Activated T-helper 2 cell treated with anti-CD3 and anti-CD28 coated beads, Interferon-gamma antibody, Interleukin-2, Interleukin-4, amounts not matched to agents 10 μg/mL and 5 μg/mL and 100 μg/mL, durations not matched to agents 14 hours and 24 hours and 36 hours (primary cell): Measurements from ENCODE around the gene SAMD4A. TPM values are rescaled to one million over a fixed set of nuclear protein-coding genes. Genes with fewer than 3 reads are reported as not detected.

Experiments used
- DNase-seq: peaks from one replicate; pipeline ENCODE4 v3.0.0; 2021; ENCODE audit warnings: low spot score
- H3K27ac Mint-ChIP-seq: one replicate; pipeline ENCODE4 v1.8.0; 2021; ENCODE audit warnings: mixed read lengths
- H3K27me3 Mint-ChIP-seq: one replicate; pipeline ENCODE4 v1.8.0; 2021; ENCODE audit warnings: low read depth, mixed read lengths
- H3K36me3 Mint-ChIP-seq: one replicate; pipeline ENCODE4 v1.8.0; 2021; ENCODE audit warnings: low read depth, mixed read lengths
- H3K4me1 Mint-ChIP-seq: one replicate; pipeline ENCODE4 v1.8.0; 2021; ENCODE audit warnings: low read depth, mixed read lengths
- H3K4me3 Mint-ChIP-seq: one replicate; pipeline ENCODE4 v1.8.0; 2021; ENCODE audit warnings: low read depth, mild to moderate bottlenecking, moderate library complexity, mixed read lengths
- H3K9me3 Mint-ChIP-seq: one replicate; pipeline ENCODE4 v1.8.0; 2021; ENCODE audit warnings: mixed read lengths
- intact Hi-C: fragments of 100-400 bp; cut with micrococcal nuclease; formaldehyde crosslinking; loops from one replicate; pipeline ENCODE4 v1.15.1; 2023
- total RNA-seq: library from RNA; stranded (reverse); gene quantifications from 2 replicates; pipeline ENCODE4 v1.2.3, GENCODE V29; 2022

SAMD4A gene
- total RNA-seq, 1 donor from 2014 or later = 4.3 TPM

GRCh38 chr14:54754116-54754622 is 187.2 kb downstream of the SAMD4A start:
- Mint-ChIP-seq H3K4me1 (peaks cover 26% of the 10 kb centered on the region), H3K27ac (no peak overlapping the region), H3K36me3 (no peaks in the 10 kb centered on the region), H3K9me3 (no peaks in the 10 kb centered on the region), H3K27me3 (peaks cover 16% of the 10 kb centered on the region), H3K4me3 (no peak overlapping the region)
- no peak for DNase-seq
- intact Hi-C loops = no loop called here

GRCh38 chr14:54754623-54755386 is 187.9 kb downstream of the SAMD4A start:
- intact Hi-C loops = no loop called here
- H3K36me3 Mint-ChIP-seq = no peaks in the 10 kb centered on the region

DNA sequence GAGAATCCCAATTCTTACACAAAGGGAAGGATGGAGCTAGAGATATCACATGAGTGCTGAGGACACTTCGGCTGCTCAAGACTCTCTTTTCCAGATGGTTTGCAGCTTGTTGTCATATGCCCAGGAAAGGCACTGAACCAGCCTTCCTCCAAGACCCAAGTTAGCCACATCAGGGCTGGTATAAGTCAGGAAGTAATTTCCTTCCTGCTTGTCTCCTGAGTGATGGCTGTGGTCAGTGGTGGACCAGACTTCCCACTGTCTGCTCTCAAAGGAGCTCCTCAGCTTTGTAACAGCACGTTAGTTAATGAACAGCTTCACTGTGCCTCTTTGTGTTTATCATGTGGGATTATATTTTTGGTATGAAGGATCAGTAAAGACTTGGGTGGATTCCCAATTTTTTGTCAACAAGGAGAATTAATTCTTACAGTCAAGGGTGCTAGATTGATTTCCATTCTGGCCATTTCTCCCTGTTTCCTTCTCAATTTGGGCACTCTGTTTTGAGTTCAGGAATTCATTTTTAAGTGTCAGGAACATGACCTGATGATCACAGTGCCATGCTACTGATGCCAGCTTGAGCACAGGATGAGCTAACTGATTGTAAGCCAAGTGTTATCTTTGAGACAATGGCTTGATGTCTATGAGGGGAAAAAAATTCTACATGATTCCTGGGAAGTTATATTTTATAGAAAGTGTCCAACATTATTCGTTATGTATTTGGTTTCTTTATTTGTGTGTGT is 189.9 kb downstream of the SAMD4A start:
- intact Hi-C loops = loop anchor here (1.0 kb wide), 1 partner anchor 16 kb away; no protein-coding TSS in a partner anchor

More at GRCh38 chr14:54754623-54755386, 187.9 kb downstream of the SAMD4A start:
- Mint-ChIP-seq H3K9me3 (no peaks in the 10 kb centered on the region), H3K27ac (no peak overlapping the region), H3K4me3 (no peak overlapping the region), H3K27me3 (peaks cover 16% of the 10 kb centered on the region), H3K4me1 (peaks cover 26% of the 10 kb centered on the region)
- DNase-seq = peak; percentile 31

DNA sequence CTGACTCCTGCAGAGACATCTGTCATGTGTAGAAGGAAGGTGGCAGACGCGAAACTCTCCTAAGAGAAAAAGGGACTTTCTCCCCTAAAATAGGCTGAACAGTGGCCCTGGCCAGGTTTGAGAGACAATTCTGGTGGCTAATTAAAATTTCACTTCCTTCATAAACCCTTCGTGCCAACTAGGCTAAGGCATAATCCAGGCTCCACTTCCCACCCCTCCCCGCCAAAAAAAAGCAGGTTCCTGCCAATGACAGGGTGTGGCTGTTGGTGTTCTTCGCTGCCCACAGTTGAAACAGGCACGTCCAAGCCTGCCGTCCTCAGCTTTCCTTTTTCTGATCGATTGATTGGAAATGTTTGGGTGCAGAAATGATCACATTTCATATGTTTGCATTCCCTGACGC is 191.1 kb downstream of the SAMD4A start:
- H3K9me3 Mint-ChIP-seq = no peaks in the 10 kb centered on the region
- H3K27ac Mint-ChIP-seq = no peak overlapping the region
- peaks cover 8% of the 10 kb centered on the region for H3K27me3 Mint-ChIP-seq
- DNase-seq = no peak
- H3K4me1 Mint-ChIP-seq = peaks cover 37% of the 10 kb centered on the region
- intact Hi-C loops = no loop called here
- H3K4me3 Mint-ChIP-seq = no peak overlapping the region
- peaks cover 3% of the 10 kb centered on the region for H3K36me3 Mint-ChIP-seq

More for the DNA sequence above, 189.9 kb downstream of the SAMD4A start:
- Mint-ChIP-seq H3K4me3 (no peak overlapping the region), H3K36me3 (no peaks in the 10 kb centered on the region), H3K27me3 (peaks cover 11% of the 10 kb centered on the region), H3K4me1 (peaks cover 30% of the 10 kb centered on the region), H3K27ac (no peak overlapping the region), H3K9me3 (no peaks in the 10 kb centered on the region)
- DNase-seq = no peak

DNA sequence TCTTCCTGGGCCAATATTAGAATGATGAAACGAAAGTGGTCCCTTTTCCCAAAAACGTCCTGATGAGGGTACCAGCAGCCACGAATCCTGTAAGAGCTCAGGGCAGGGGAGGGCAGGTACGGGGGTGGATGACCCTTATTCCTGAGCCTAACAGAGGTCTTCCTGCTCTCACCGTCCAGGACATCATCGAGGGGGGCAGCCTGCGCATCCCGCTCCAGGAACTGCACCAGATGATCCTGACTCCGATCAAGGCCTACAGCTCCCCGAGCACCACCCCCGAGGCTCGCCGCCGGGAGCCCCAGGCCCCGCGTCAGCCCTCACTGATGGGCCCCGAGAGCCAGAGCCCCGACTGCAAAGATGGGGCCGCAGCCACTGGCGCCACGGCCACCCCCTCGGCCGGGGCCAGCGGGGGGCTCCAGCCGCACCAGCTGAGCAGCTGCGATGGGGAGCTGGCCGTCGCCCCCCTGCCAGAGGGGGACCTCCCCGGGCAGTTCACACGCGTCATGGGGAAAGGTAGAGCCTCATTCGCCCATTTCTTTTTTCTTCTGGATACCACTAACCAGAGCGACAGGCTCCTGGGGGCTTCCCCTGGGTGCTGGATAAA is 193.2 kb downstream of the SAMD4A start:
- DNase-seq = no peak
- Mint-ChIP-seq H3K4me1 (peaks cover 28% of the 10 kb centered on the region), H3K36me3 (peaks cover 6% of the 10 kb centered on the region), H3K9me3 (no peaks in the 10 kb centered on the region), H3K27me3 (peaks cover 4% of the 10 kb centered on the region), H3K4me3 (no peak overlapping the region), H3K27ac (no peak overlapping the region)
- intact Hi-C loops = no loop called here

- H3K9me3 Mint-ChIP-seq = no peaks in the 10 kb centered on the region
- no peak overlapping the region for H3K27ac Mint-ChIP-seq
- H3K4me3 Mint-ChIP-seq = no peak overlapping the region
- H3K4me1 Mint-ChIP-seq = peaks cover 28% of the 10 kb centered on the region
- no peak for DNase-seq
- intact Hi-C loops = no loop called here
- H3K36me3 Mint-ChIP-seq = peaks cover 6% of the 10 kb centered on the region
- peaks cover 3% of the 10 kb centered on the region for H3K27me3 Mint-ChIP-seq
Observed at GRCh38 chr14:54760866-54761575, 194.1 kb downstream of the SAMD4A start.

- no peak overlapping the region for H3K4me3 Mint-ChIP-seq
- no peaks in the 10 kb centered on the region for H3K9me3 Mint-ChIP-seq
- DNase-seq = no peak
- H3K27ac Mint-ChIP-seq = no peak overlapping the region
- peaks cover 23% of the 10 kb centered on the region for H3K4me1 Mint-ChIP-seq
- H3K36me3 Mint-ChIP-seq = peaks cover 6% of the 10 kb centered on the region
- H3K27me3 Mint-ChIP-seq = no peaks in the 10 kb centered on the region
- intact Hi-C loops = no loop called here
Observed at GRCh38 chr14:54761835-54762234, 194.9 kb downstream of the SAMD4A start.

DNA sequence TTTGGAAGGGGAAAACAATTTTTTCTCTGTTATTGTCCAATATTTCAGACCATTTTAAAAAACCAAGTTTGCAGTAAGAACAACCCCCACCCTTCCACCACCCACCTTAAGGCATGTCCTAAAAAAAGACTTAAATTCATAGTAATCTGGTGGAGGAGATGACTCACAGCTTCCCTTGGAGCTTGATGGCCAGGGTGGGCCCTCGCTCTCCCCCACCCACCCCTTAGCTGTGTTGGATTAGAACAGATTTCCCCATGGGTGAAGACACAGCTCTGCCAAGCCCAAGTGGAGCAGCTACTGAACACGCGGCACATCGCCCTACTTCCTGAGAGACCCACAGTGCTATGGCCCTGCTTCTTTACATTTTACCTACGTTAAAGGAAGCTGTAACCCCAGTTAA is 195.4 kb downstream of the SAMD4A start:
- Mint-ChIP-seq H3K4me1 (peaks cover 23% of the 10 kb centered on the region), H3K27ac (no peak overlapping the region), H3K36me3 (peaks cover 6% of the 10 kb centered on the region), H3K4me3 (no peak overlapping the region), H3K9me3 (no peaks in the 10 kb centered on the region), H3K27me3 (no peaks in the 10 kb centered on the region)
- intact Hi-C loops = no loop called here
- no peak for DNase-seq

GRCh38 chr14:54763761-54764160 is 196.8 kb downstream of the SAMD4A start:
- Mint-ChIP-seq H3K36me3 (peaks cover 6% of the 10 kb centered on the region), H3K9me3 (no peaks in the 10 kb centered on the region), H3K27ac (no peak overlapping the region), H3K27me3 (no peaks in the 10 kb centered on the region), H3K4me3 (no peak overlapping the region), H3K4me1 (peaks cover 16% of the 10 kb centered on the region)
- intact Hi-C loops = no loop called here
- DNase-seq = no peak

DNA sequence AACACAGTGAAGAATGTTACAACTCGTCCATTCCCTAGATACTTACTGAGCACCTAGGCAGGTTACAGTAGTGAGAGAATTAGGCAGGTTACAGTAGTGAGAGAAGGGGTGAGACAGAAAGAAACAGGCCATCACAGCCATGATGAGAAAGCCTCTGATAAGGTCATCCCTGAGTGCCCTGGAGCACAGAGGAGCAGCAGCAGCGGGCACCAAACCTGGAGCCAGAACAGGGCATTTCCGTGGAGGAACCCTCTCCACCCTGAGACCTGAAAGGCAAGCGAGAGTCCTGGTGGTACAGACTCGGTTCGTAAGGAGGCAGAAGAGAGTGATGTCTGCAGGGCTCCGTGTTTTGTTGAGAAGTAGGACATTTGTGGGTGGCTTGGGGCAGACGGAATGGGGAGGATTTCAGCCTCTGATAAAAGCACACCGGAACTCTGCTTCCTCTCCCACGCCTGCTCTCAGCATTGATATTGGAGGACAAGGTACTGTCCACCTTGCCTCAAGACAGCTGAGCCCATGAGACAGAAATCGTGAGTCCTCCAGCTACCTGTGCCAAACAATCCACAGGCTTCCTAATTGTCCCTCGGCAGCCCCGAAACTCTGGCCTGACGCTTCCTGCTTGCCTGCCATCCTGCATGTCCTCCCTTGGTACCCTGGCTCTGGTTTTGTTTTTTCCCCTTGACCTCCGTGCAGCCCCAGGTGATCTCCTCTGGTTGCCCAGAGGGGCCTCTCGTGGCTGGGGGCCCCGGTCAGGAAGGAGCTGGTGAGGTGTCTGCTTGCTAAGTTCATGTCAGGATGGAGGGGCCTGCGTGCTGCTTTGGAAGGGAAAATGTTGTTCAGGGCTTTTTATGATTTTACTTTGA is 199.6 kb downstream of the SAMD4A start:
- H3K27ac Mint-ChIP-seq = peak overlapping the region; percentile 39
- H3K4me3 Mint-ChIP-seq = no peak overlapping the region
- peaks cover 14% of the 10 kb centered on the region for H3K27me3 Mint-ChIP-seq
- no peaks in the 10 kb centered on the region for H3K9me3 Mint-ChIP-seq
- DNase-seq = no peak
- peaks cover 6% of the 10 kb centered on the region for H3K36me3 Mint-ChIP-seq
- intact Hi-C loops = no loop called here
- peaks cover 17% of the 10 kb centered on the region for H3K4me1 Mint-ChIP-seq

DNA sequence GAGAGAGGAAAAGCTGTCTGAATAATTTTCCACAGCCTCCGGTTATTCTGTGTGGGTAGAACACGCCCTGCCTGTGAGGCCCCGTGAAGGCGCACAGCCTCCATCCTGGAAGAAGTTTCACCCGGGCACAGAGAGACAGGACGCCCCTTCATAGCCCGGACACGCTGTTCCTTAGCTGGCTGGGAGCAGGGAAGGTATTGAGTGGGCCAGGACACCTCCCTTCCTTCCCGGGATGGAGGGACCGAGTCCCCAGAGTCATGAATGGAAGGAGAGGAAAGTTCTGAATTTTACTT is 200.2 kb downstream of the SAMD4A start:
- DNase-seq = no peak
- no peak overlapping the region for H3K4me3 Mint-ChIP-seq
- peaks cover 14% of the 10 kb centered on the region for H3K27me3 Mint-ChIP-seq
- no peaks in the 10 kb centered on the region for H3K9me3 Mint-ChIP-seq
- peaks cover 15% of the 10 kb centered on the region for H3K4me1 Mint-ChIP-seq
- intact Hi-C loops = no loop called here
- H3K27ac Mint-ChIP-seq = peak overlapping the region; percentile 39
- H3K36me3 Mint-ChIP-seq = peaks cover 6% of the 10 kb centered on the region

- Mint-ChIP-seq H3K4me3 (no peak overlapping the region), H3K27me3 (peaks cover 14% of the 10 kb centered on the region), H3K9me3 (no peaks in the 10 kb centered on the region), H3K4me1 (peaks cover 16% of the 10 kb centered on the region), H3K27ac (no peak overlapping the region), H3K36me3 (peaks cover 4% of the 10 kb centered on the region)
- intact Hi-C loops = no loop called here
- no peak for DNase-seq
Observed at GRCh38 chr14:54767450-54767849, 200.5 kb downstream of the SAMD4A start.
